T1000 (cell line): ENCODE data around the gene PACSIN2.

Experiments
- DNase-seq: peaks from one replicate; lab custom pipeline; 2025; ENCODE audit warnings: mixed read lengths; lab: John Stamatoyannopoulos, UW

Gene PACSIN2

DNA sequence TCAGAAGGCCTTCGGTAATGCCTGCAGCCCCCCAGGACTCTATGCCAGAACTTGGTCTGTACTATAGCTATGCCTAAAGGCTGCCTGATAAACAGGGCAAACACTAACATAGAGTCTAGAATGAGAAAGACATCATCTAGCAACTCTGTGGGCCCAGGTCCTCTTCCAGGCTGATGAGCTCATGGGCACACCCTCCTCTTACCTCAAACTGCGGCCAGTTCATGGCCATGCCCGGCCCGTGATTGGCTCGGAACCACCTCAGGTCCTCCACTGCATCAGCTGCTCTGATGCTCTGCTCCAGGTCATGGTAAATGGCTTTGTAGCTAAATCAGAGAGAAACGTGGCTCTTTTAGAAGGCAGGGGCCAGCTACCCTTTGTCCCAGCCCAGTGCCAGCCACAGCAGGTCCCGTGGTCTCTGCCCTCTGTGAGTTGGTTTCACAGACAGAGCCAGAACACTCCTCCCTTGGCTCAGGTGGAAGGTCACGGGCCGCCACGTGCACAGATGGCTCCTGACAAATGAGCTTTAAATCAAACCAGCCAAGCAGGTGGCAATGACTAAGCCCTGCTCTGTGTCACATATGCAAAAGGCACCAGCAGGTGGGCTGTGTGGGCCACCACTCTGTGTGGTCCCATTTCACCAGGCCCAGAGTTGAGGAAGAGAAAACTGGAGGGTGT lies 132.8 kb downstream of the PACSIN2 start:
- no peak for DNase-seq

DNA sequence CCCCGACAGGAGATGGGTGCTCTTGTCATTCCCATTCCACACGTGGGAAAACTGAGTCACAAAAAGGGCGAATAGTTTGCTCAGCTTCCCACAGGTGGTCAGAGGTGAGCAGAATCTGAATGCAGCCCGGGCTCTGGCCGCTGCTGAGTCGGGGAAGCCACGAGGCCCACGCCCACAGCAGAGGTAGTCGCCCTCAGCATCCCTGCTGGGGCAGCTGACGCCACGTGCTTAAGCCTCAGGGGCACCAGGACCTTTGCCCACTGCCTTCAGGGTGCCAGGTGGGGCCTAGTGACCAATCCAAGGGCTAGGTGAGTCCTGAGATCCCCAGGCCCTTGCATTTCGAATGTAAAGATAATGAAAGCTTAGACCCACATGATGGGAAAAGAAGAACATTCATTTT lies 133.7 kb downstream of the PACSIN2 start:
- DNase-seq, result no peak

DNA sequence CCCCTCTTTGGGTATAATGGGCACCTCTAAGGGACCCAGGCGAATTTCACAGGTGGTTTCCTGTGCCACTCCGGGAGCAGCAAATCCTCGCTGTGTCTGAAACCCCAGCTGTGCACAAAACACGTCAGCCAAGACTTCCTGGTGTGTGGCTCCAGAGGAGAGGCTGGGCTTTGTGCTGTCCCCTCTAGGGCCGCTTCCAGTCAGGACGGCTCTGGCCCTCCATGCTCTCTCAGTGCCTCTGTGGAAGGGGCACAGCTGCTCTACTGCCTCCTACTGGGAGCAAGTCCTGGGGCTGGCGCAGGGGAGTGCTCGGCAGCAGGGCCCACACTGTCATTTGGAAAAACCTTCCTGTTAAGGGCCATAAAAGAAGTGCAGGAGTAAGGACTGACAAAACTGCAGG lies 134.1 kb downstream of the PACSIN2 start:
- no peak for DNase-seq

DNA sequence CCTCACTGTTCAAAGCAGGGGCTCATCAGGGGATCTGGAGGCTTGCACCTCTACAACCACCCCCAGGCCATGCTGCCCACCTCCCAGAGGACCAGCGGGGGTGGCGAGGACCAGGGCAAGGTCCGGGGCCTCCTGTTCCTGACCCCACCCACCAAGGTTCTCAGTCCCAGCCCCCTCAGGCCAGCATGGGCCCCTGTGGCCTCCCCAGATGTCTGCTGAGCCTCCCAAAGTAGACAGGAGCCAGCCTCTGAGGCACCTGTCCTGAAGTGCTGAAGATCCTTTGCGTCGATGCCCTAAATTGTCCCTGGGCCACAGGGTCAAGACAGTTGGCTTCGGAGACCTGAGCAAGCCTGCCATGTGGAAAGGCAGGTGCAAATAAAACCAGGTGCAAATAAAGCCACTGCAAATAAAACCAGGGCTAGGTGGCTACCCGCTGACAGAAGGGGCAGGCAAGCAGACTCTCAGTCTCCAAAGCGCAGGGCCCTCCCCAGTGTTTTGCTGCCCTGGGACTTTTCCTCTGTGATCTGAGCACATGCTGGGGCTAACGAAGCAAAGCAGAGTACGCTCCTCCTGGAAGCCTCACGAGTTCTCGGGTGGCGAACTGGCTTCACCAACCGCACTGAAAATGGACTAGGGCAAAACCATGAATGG lies 135.5 kb downstream of the PACSIN2 start:
- DNase-seq, result no peak

DNA sequence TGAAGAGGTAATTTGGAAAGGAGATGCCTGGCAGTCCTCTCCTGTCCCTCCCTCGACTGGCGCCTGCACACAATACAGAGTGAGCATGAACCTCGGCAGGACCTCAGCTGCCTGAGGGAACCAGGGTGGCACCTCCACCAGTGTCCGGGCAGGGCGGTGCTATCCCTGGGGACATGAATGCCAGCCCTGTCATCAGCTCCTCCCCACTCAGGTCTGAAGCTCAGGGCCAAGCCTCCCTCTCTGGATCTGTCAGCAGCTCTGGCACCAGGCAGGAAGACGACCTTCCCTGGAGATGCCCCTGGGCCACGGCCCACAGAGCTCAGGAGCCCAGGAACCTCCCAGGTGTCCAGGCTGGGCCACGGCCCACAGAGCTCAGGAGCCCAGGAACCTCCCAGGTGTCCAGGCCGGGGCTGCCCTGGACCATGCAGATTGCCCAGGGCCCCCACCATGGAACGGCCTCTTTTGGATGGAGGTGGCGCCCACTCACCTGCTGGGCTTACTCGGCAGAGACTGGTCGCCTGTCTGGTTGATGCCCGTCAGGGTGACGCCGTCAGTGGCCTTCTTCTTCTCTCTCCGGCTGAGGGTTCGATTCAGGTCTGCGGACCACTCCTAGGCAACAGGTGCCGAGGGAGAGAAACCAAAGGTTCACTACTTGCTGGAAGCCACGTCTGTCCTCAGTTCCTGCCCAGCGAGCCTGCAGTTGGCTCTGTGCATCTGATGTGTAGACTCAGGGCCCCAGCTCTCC lies 136.2 kb downstream of the PACSIN2 start:
- no peak for DNase-seq

DNA sequence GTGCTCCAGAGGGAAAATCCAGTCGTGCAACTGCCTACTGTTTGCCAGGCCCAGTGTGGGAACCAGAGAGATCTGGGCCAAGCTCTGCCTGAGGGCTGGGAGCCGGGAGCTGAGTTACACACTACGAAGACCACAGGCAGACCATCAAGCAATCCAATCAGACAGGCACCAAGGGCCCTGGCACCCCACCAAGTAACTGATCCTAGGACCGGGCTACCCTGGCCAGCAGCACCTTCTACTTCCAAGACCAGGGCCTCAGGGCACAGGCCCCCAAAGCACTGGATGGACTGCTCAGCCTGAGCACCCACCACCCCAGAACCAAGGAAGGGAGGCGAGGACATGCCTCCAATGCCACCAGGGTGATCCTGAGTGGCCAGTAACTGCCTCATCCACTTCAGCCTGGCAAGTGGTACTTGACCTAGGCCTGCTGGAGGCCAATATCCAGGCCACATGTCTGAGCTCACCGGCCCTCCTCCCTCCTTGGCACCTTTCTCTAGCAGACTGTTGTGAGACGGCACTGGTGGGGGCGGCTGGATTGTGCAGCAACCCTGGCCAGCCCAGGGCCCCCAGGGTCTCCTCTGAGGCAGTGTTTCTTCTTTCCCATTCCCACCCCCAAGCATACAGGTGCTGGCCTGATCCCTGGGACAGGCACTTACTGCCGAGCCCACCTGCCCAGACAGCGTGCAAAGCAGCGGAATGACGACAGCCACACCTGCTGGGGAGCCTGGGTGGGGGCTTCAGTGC lies 137.2 kb downstream of the PACSIN2 start:
- DNase-seq, result no peak

DNA sequence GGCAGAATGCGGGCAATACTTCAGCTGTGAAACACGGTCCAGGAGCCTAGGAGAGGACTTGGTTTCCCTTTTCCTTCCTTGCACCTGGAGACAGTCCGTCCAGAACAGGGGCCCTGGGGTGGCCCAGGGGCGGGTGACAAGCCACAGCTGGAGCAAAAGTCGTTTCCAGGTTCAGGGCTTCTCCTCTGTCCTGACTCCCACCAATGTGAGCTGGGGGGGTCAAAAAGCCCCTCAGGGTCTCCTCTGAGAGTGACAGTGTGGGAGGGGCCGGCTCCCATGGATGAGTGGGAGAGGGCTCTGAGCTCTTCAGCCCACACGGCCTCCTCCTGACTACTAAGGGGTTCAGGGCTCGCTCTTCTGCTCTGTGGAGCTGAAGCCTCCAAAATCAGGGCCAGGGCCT lies 137.8 kb downstream of the PACSIN2 start:
- no peak for DNase-seq

DNA sequence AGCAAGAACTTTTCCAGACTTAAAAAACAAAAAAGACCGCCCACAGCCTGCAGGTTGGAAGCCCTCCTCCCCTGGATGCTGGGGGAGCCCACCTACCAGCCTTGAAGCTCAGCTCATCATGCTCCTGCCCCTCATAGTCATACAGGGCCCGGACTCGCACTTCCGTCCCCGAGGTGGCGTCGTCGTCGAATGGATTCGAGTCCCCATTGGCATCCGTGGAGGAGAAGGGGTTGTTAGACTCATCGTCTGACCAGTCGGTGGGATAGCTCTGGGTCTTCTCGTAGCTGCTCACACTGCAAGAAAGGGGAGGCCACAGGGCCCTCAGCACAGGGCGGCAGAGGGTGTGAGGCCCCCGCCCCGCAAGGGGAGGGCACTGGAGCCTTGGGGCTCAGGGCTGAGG lies 138.9 kb downstream of the PACSIN2 start:
- DNase-seq, result no peak

DNA sequence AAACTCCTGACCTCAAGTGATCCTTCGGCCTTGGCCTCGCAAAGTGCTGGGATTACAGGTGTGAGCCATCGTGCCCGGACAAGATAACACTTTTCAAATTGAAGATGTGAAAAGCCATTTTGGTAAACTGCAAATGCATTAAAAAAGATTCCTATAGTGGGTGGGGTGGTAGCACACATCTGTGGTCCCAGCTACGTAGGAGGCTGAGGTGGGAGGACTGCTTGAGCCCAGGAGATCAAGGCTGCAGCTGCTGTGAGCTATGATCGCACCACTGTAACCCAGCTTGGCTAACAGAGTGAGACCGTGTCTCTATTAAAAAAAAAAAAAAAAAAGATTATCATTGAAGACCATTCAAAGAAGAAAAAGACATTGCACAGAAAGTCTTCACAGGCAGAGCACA lies 140.9 kb downstream of the PACSIN2 start:
- DNase-seq, result no peak

DNA sequence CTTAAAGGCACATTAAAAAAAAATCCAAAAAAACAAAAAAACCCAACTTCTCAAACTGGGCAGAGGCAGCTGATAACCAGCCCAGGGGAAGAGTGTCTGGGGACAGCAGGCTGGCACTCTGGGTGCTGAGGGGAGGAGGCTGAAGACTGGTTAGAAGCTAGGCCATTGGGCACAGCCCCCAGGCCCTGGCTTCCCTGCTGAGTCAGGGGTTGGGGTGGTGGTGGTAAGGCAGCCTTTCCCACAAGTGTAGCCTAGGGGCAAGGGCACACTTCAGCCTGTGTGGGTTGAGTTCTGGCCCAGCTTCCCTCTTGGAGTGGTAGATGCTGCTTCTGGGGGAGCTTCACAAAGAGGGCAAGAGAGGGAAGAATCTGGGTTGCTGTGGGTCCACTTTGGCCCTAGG lies 141.6 kb downstream of the PACSIN2 start:
- DNase-seq, result no peak

DNA sequence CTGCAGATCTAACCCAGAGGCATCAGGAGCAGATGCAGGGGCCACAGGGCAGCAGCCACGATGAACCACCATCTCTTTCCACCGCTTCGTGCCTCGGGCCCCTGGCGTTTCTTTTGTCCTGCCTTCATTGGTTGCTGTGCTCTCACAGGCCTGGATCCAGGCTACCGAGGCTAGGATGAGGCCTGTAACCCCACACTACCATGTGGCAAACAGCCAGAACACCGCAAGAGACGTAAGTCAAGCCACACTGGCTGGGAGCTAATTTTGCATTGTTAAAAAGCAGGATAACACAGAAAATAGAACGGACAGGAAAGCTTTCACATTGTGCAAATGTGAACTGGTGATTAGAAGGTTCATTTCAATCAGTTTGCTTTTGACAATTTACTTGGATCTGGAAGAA lies 142.1 kb downstream of the PACSIN2 start:
- DNase-seq, result no peak

DNA sequence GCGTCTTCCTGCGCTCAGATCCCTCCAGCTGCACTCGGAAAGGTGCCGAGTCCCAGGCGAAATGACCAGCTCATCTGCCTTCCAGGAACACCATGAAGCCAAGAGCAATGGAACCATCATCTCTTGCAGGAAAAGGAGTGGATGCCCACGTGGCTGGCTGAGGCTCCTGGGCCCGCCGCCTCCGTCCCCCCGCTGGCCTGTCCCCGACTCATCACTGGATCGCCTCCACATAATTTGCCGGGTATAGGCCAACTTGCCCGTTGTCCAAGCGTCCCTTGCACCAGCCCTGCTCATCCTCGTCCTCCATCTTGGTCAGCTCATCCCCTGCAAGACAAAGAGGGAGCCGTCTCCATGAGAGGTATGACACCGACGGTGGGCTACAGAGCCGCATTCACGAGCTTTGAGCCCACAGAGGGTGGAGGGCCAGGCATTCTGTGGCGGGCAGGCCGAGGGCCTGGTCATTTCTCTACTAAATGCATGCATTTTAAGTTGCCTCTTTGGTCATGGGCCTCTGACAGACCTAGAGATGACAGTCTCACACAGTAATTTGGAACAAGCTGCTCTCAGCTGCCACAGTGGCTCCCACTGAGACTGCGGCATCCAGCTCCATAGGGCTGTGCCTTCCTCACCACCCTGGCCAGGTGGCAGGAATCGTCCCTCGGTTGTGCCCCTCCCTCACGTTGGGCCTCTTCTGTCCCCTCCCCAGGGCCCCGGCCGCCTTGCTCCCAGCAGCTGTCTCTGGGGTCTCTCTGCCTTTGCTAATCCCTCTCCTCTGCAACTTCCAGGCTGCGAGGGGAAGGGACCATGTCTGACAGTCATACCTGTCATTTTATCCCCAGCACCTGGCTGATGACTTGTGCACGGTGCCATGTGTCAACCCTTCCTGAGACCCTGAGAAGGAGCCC lies 143.6 kb downstream of the PACSIN2 start:
- DNase-seq, result no peak

DNA sequence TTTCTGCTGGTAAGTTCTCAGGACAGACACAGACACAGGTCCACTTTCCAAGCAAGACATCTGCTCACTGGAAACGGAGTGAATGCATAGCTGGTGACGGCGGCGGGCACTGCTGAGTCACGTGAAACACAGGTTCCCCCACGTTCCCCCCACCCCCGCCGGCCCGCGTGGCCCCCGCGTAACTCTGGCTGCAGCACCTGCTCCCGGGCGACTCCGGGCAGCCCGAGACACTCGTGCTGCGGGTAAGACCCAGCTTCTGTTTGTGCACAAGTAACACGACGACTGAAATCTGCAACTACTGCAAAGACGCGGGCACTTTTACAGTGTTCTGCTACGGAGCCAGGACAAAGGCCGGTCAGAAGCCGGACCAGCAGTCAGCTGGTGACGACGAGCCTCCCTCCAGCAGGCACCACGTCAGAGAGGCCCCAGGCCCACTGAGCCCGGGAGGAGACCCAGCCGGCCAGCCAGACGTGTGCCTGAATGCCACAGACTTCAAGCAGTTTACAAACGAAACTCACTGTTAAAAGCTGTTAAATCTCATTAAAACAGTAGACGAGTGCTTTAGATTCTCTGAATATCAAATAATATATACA lies 145.0 kb downstream of the PACSIN2 start:
- no peak for DNase-seq

DNA sequence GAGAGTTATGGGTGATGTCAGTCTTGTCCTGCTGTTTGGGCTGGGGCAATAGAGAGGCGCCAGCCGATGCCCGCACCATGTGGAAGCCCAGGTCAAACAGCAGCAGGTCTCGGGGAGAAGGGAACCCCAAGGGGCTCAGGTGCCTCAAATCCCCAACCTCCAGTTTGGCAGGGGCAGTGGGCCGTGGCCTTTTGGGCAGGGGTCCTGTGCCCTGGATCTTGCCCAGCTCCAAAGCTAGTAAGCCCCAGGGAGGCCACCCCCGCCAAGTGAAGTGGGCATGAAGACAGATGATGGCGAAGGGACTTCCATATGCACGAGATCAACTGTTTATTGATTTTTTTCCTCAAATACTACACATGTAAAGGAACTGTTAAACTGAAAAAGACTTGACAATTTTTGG lies 145.5 kb downstream of the PACSIN2 start:
- no peak for DNase-seq

DNA sequence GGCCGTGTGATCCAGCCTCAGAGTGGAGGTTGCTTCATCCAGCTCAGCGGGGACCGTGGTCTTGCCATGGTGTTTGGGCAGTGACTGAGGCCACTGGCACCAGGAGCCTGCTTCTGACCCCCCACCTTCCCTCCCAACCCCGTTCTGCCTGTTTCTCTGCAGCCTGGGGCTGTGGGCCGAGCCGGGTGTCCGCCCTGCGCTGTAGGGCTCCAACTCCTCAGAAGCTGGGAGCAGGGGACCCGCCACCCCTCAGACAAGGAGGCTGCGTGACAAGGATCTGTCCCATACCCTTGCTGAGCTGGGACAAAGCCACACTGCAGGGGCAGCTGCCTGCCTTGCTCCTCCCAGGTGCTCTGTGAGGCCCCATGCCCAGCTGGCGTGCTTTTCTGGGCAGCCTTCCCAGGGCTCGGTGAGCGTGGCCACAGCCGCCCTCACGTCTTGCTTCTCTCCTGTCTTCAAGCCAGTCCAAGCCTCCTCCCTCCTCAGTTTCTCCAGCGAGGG lies 146.1 kb downstream of the PACSIN2 start:
- no peak for DNase-seq

DNA sequence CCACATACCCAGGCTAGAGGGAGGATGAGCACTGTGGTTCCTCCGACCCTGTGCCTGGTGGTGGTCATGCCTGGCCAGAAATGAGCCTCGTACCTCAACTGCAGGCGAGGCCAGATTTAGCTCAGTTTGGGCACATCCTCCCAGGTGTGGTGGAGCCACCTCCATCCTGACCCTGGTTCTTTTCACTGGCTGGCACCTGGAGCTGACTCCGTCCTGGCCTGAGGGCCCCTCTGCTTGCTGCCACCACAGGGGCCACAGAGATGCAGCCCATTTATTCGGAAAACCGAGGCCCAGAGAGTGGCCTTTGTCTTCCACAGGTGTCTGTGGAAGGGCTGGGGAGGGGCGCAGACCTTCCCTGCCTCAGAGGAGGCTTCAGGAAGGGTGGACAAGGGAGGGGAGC lies 148.8 kb downstream of the PACSIN2 start:
- no peak for DNase-seq

DNA sequence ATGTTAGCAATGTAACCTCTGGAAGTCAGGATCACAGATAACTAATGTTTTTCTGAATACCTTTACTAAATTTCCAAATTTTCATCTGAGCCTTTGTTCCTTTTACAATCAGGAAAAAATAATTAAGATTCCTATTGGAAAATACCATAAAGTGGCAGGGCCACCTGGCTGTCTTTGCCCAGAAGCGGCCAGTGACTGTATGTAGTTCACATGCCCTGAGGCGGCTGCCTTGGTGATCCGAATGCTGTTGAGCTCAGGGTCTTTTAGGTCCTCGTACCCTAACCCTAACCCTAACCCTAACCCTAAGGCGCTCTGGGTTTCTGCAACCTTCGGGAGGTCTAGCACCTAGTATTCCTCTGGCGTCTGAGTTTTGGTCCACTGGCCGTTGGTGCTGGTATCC lies 149.4 kb downstream of the PACSIN2 start:
- no peak for DNase-seq

DNA sequence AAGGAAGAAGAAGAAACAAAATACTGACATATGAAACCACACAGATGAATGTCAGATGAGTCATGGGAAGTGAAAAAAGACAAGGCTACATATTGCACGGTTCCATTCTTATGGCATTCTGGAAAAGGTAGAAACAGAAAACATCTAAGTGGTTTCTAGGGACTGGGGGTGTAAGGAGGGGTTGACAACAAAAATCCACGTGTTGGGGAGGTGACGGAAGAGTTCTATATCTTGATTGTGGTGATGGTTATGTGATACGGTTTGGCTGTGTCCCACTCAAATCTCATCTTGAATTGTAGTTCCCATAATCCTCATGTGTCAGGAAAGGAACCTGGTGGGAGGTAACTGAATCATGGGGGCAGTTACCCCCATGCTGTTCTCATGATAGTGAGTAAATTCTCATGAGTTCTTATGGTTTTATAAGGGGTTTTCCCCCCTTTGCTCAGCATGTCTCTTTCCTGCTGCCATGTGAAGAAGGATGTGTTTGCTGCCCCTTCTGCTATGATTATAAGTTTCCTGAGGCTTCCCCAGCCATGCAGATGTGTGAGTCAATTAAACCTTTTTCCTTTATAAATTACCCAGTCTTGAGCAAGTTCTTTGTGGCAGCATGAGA lies 151.5 kb downstream of the PACSIN2 start:
- DNase-seq, result no peak

DNA sequence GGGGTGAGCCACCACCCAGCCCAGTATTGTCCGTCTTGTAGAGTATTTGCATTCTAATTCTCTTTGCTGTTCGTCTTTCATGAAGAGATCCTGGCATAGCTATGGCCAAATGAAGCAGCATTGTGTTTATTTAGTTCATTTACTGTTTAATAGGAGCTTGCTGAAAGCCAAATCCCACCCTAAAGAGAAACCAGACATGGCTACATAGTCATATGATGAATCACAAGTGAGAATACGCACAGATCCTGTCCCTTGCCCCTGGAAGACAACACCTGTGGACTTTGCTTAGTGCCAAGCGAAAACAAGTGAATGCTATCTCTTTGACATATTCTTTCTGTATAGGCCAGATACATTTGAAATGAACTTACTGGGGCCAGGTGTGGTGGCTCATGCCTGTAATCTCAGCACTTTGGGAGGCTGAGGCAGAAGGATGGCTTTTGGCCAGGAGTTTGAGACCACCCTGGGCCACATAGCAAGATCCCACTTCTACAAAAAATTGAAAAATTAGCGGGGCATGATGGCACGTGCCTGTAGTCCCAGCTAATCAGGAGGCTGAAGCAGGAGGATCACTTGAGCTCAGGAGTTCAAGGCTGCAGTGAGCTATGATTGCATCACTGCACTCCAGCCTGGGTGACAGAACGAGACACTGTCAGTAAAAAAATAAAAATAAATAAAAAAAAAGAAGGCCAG lies 152.8 kb downstream of the PACSIN2 start:
- no peak for DNase-seq

DNA sequence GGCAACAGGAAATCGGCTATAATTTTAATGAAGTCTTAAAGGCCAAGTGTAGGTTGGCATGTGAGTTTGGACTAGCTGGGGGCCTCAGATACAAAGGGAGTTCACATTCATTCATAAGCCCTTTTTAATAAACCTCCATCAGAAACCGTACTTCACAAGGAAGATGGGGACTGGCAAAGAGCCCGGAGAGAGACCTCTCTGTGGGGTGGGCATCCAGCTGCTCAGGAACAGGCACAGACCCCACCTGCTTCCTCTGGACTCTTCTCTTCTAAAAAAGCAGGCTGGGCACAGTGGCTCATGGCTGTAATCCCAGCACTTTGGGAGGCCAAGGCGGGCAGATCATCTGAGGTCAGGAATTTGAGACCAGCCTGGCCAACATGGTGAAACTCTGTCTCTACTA lies 154.0 kb downstream of the PACSIN2 start:
- DNase-seq, result no peak
